Common myeloid progenitor, CD34-positive (primary cell): ENCODE measurements around the gene MS4A4E.

Experiments
- CTCF ChIA-PET: fragments of 350-600 bp; sonication (Branson Sonifier 250); formaldehyde crosslinking; loops from one replicate; lab custom pipeline; 2021; ENCODE audit warnings: antibody characterized with exemption; lab: Charles Lee
- POLR2A ChIA-PET: fragments of 350-600 bp; sonication (Branson Sonifier 250); formaldehyde crosslinking; loops from one replicate; lab custom pipeline; 2021; ENCODE audit warnings: antibody characterized with exemption; lab: Charles Lee
- DNase-seq, 3 donors: peaks; one replicate each; pipeline versions ENCODE4 v3.0.0 to v3.0.0-alpha.2; 2013
- H3K27ac ChIP-seq, 2 experiments: 1 replicate in 1 of 2; 2 replicates in 1 of 2; pipeline ENCODE4 v1.7.0; 2013; ENCODE audit warnings: inconsistent platforms in 2 of 2, low read length in 2 of 2, mild to moderate bottlenecking in 2 of 2, low read depth in 1 of 2, moderate library complexity in 1 of 2; ENCODE audit not compliant: severe bottlenecking in 2 of 2, insufficient read depth in 1 of 2, poor library complexity in 1 of 2
- H3K27me3 ChIP-seq, 5 experiments: replicated peaks in 2 of 5; 1 replicate in 3 of 5; 2 replicates in 2 of 5; pipeline versions ENCODE4 v1.6.1 to v1.7.0; 2013; ENCODE audit warnings: low read length in 4 of 5, mild to moderate bottlenecking in 2 of 5, moderate library complexity in 2 of 5, inconsistent platforms in 1 of 5; ENCODE audit not compliant: insufficient read depth in 5 of 5, control insufficient read depth in 4 of 5
- H3K36me3 ChIP-seq, 4 experiments: 1 replicate in 2 of 4; 2 replicates in 2 of 4; pipeline versions ENCODE4 v1.6.1 to v1.7.0; 2013; ENCODE audit warnings: low read length in 3 of 4, control low read depth in 1 of 4, mild to moderate bottlenecking in 1 of 4; ENCODE audit not compliant: control insufficient read depth in 4 of 4, insufficient read depth in 4 of 4
- H3K4me1 ChIP-seq, 4 experiments: 1 replicate in 3 of 4; 2 replicates in 1 of 4; pipeline versions ENCODE4 v1.6.1 to v1.7.1; 2013; ENCODE audit warnings: low read length in 3 of 4, mild to moderate bottlenecking in 3 of 4, control low read depth in 1 of 4, inconsistent platforms in 1 of 4, moderate library complexity in 1 of 4; ENCODE audit not compliant: control insufficient read depth in 4 of 4, insufficient read depth in 4 of 4; ENCODE audit errors: control extremely low read depth in 1 of 4
- H3K4me3 ChIP-seq, 7 experiments: 1 replicate in 4 of 7; 2 replicates in 3 of 7; pipeline versions ENCODE4 v1.5.1 to v1.7.0; 2013; ENCODE audit warnings: mild to moderate bottlenecking in 7 of 7, low read length in 6 of 7, moderate library complexity in 6 of 7, inconsistent platforms in 2 of 7, low read depth in 2 of 7, control low read depth in 1 of 7; ENCODE audit not compliant: insufficient read depth in 4 of 7, control insufficient read depth in 1 of 7; ENCODE audit errors: extremely low read depth in 1 of 7
- H3K9me3 ChIP-seq, 5 experiments: 1 replicate in 4 of 5; 2 replicates in 1 of 5; pipeline versions ENCODE4 v1.6.1 to v1.7.1; 2013; ENCODE audit warnings: low read length in 4 of 5, mild to moderate bottlenecking in 2 of 5, inconsistent platforms in 1 of 5, low read depth in 1 of 5, moderate library complexity in 1 of 5; ENCODE audit not compliant: control insufficient read depth in 4 of 5, insufficient read depth in 2 of 5; ENCODE audit errors: control extremely low read depth in 1 of 5
- WGBS: methylation state at CpG from one replicate; pipeline ENCODE4 v1.1.5; 2013; ENCODE audit not compliant: insufficient coverage; 5-methylcytosine and 5-hydroxymethylcytosine counted together

MS4A4E gene

GRCh38 chr11:60274416-60274815 lies 31.5 kb upstream of the MS4A4E start:
- H3K27ac ChIP-seq: no peak overlapping the region
- H3K4me1 ChIP-seq: no peaks in the 10 kb centered on the region
- no peaks in the 10 kb centered on the region for H3K27me3 ChIP-seq
- POLR2A ChIA-PET: interaction anchor here (0.7 kb wide), 1 partner anchor 285 kb away, joined by 4 read pairs; no protein-coding TSS in a partner anchor
- DNase-seq: no peak
- CTCF ChIA-PET: interaction anchor here (1.2 to 2.1 kb wide), 3 partner anchors 10 to 522 kb away, joined by 3 to 8 read pairs (median 3); no protein-coding TSS in a partner anchor
- no peak overlapping the region for H3K4me3 ChIP-seq
- peaks cover 0 to 3% (median 0%) of the 10 kb centered on the region in 5 experiments for H3K9me3 ChIP-seq
- H3K36me3 ChIP-seq: no peaks in the 10 kb centered on the region

- Histone ChIP-seq H3K27ac (no peak overlapping the region), H3K27me3 (no peaks in the 10 kb centered on the region), H3K4me3 (no peak overlapping the region), H3K4me1 (no peaks in the 10 kb centered on the region), H3K36me3 (no peaks in the 10 kb centered on the region), H3K9me3 (peaks cover 0 to 11% (median 3%) of the 10 kb centered on the region in 5 experiments)
- no CpG with 5 or more reads among the region's 4 CpGs for WGBS
- CTCF ChIA-PET: interaction anchor here (0.7 to 4.9 kb wide), 22 partner anchors 10 to 510 kb away, joined by 3 to 66 read pairs (median 4); no protein-coding TSS in a partner anchor
- DNase-seq: peak; percentile 44 to 64 (median 58)
- POLR2A ChIA-PET: interaction anchor here (0.7 kb wide), 2 partner anchors 134 to 439 kb away, joined by 3 read pairs; no protein-coding TSS in a partner anchor
Observed at GRCh38 chr11:60265373-60266214, 22.7 kb upstream of the MS4A4E start.

GRCh38 chr11:60264644-60265043 lies 21.7 kb upstream of the MS4A4E start:
- POLR2A ChIA-PET: no interaction called here
- Histone ChIP-seq H3K4me3 (no peak overlapping the region), H3K4me1 (no peaks in the 10 kb centered on the region), H3K27ac (no peak overlapping the region), H3K9me3 (peaks cover 2 to 10% (median 3%) of the 10 kb centered on the region in 5 experiments), H3K36me3 (no peaks in the 10 kb centered on the region), H3K27me3 (no peaks in the 10 kb centered on the region)
- DNase-seq: no peak
- 97% methylated on average over 3 of the region's 5 CpGs for WGBS
- CTCF ChIA-PET: interaction anchor here (0.7 to 4.9 kb wide), 17 partner anchors 9 to 511 kb away, joined by 3 to 66 read pairs (median 4); no protein-coding TSS in a partner anchor

- peak in 1 of 3 donors; percentile 20 for DNase-seq
- Histone ChIP-seq H3K36me3 (no peaks in the 10 kb centered on the region), H3K4me3 (no peak overlapping the region), H3K4me1 (no peaks in the 10 kb centered on the region), H3K9me3 (peaks cover 2 to 10% (median 3%) of the 10 kb centered on the region in 5 experiments), H3K27ac (no peak overlapping the region), H3K27me3 (no peaks in the 10 kb centered on the region)
- 40% methylated on average over 1 of the region's 4 CpGs for WGBS
- POLR2A ChIA-PET: interaction anchor here (0.6 to 1.0 kb wide), 2 partner anchors 109 to 405 kb away, joined by 3 to 5 read pairs; no protein-coding TSS in a partner anchor
- CTCF ChIA-PET: interaction anchor here (1.6 to 4.9 kb wide), 4 partner anchors 11 to 83 kb away, joined by 4 to 66 read pairs (median 26); no protein-coding TSS in a partner anchor
Observed at GRCh38 chr11:60263402-60263801, 20.5 kb upstream of the MS4A4E start.

- Histone ChIP-seq H3K9me3 (peaks cover 2 to 10% (median 3%) of the 10 kb centered on the region in 5 experiments), H3K36me3 (no peaks in the 10 kb centered on the region), H3K27me3 (no peaks in the 10 kb centered on the region), H3K4me3 (no peak overlapping the region), H3K4me1 (no peaks in the 10 kb centered on the region), H3K27ac (no peak overlapping the region)
- CTCF ChIA-PET: interaction anchor here (0.6 kb wide), 1 partner anchor 15 kb away, joined by 3 read pairs; no protein-coding TSS in a partner anchor
- POLR2A ChIA-PET: no interaction called here
- no peak for DNase-seq
- 88% methylated on average over 3 of the region's 4 CpGs for WGBS
Observed at GRCh38 chr11:60261014-60261413, 18.1 kb upstream of the MS4A4E start.

GRCh38 chr11:60257956-60258722 lies 15.2 kb upstream of the MS4A4E start:
- Histone ChIP-seq H3K27ac (no peak overlapping the region), H3K27me3 (no peaks in the 10 kb centered on the region), H3K4me1 (peaks cover 0 to 1% (median 0%) of the 10 kb centered on the region in 4 experiments), H3K9me3 (peaks cover 3 to 34% (median 17%) of the 10 kb centered on the region in 5 experiments), H3K36me3 (no peaks in the 10 kb centered on the region), H3K4me3 (no peak overlapping the region)
- DNase-seq: no peak
- POLR2A ChIA-PET: no interaction called here
- WGBS: 100% methylated on average over 1 of the region's 4 CpGs
- CTCF ChIA-PET: no interaction called here
